ENCODE measurements around the gene RPP25. TPM values are rescaled to one million over a fixed set of nuclear protein-coding genes. Genes with fewer than 3 reads are reported as not detected.

Gene RPP25, protein sequence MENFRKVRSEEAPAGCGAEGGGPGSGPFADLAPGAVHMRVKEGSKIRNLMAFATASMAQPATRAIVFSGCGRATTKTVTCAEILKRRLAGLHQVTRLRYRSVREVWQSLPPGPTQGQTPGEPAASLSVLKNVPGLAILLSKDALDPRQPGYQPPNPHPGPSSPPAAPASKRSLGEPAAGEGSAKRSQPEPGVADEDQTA
- total RNA-seq, result 10 to 100 TPM; 12.0 to 12.7 TPM
- long read RNA-seq, transcript RPP25-201 (1 exons, 3,049 nt), result major isoform, 36 of 37 reads
- long read RNA-seq, partial matches to known transcripts, result 0 of 37 reads
- long read RNA-seq, other reads (novel, unspliced or antisense), result 1 of 37 reads

DNA sequence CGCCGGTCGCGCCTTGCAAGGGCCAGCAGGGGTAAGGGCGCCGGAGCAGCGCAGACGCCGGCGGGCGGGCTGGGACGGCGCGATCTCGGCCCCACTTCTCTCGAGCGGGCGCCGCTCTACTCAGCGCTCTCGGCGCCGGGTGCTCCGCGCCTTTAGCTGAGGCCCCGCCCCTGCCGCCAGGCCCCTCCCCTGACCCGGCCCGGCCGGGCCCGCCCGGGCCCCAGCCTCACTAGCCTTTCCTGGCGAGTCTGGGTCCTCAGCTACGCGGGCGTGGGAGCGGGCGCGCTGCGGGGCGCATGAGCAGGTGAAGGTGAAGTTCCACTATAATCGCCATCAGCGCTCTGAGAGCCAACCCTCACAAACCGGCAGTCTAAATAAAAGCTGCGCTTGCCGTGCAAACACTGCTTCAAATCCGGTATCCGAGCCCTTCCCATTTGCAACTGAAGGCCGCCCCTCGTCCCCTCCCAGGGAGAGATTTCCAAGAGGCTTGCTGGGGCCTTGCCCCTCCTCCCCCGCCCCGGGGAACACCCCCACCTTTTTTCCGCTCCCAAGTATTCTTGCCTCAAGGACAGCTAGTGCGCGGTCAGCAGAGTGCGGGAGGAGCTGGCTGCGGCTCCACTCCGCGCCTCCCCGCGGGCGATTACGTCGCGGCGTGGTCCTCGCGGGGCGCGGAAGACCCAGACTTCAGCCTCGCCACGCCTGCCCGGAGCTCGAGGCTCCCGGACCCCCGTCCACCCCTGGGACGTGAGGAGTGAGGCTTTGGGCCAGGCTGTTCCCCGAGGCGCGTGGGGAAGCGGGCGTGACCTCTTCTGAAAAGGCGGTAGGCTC lies at the start of gene RPP25:
TSS of gene RPP25 (minus strand) at position 125 of the 828 bp plus-strand sequence. CDS start 189 bp downstream, outside the sequence.
- ATAC-seq, result peak; percentile 72
- peak; percentile 87 to 89 for DNase-seq
- intact Hi-C loops (cut with DNase I, micrococcal nuclease), result loop anchor here in 1 of 2 donors (10.0 kb wide), 1 partner anchor 192 kb away; no protein-coding TSS in a partner anchor

DNA sequence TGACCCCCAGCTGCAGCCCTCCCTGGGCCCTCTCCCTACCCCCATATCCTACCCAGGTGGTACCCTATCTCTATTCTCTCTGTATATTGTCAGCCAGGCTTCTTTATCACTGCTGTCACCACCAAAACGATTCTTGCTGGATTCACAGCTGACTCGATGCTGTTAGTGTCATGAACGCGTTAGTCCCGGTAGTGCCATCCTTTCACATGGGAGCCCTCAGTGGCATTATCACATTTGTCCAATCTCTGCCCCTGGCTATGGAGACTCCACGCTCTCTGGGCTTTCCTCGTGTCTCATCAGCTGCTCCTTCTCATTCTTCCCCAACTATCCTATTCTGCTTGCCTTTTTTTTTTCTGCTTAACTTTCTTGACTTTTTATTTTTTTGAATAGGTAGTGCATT lies 45.8 kb upstream of the RPP25 start:
- ATAC-seq (no peak), DNase-seq (no peak)
- intact Hi-C loops (cut with DNase I, micrococcal nuclease), result no loop called here

DNA sequence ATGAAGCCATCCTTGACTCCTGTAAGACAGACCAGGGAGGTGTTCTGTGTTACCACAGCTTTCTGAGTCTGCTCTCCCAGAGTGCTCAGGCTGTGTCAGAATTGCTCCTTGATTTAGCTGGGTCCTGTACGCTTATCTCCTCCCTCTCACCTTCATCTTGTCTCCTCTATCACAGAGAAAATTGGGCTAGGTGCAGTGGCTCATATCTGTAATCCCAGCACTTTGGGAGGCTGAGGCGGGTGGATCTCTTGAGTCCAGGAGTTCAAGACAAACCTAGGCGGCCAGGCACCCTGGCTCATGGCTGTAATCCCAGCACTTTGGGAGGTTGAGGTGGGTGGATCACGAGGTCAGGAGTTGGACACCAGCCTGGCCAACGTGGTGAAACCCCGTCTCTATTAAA lies 44.7 kb upstream of the RPP25 start:
- DNase-seq, result no peak
- intact Hi-C loops (cut with DNase I, micrococcal nuclease), result no loop called here
- ATAC-seq, result no peak

DNA sequence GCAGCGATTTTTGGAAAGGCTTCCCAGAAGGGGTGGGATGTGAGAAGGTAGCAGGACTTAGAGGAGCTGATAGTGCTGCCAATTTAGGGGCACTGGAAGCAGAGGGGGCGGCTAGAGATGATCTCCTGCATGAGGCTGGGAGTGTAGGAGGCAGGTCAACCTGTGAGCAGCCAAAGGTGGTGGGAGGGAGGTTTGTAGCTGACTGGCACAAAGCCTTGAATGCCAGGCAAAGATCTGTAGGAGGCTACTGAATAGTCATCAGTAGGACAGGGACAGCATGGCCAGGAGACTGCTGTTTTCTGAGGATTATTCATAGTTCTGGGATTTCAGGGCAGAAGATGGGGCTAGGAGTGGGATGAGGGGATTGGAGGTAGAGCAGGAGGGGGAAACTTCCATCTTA lies 41.0 kb upstream of the RPP25 start:
- intact Hi-C loops (cut with DNase I, micrococcal nuclease), result no loop called here
- DNase-seq (no peak), ATAC-seq (no peak)

DNA sequence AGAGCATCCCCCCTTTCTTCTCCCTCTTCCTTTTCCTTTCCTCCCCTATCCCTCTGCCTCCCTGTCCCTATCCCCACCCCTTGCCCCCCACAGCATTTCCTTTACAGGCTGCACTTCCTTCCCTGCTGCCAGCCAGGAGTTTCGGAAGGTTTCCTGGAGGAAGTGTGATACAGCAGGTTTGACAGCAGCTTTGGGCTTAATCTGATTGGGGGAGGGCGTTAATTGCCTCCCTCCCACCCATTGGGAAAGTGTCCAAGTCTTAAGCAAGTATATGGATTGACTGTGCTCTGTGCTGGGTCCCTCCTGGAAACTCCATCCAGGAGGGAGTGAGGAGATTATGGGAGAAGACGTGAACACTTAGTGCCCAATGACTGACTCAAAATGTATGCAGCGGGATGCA lies 40.6 kb upstream of the RPP25 start:
- ATAC-seq (no peak), DNase-seq (no peak)
- intact Hi-C loops (cut with DNase I, micrococcal nuclease), result no loop called here

DNA sequence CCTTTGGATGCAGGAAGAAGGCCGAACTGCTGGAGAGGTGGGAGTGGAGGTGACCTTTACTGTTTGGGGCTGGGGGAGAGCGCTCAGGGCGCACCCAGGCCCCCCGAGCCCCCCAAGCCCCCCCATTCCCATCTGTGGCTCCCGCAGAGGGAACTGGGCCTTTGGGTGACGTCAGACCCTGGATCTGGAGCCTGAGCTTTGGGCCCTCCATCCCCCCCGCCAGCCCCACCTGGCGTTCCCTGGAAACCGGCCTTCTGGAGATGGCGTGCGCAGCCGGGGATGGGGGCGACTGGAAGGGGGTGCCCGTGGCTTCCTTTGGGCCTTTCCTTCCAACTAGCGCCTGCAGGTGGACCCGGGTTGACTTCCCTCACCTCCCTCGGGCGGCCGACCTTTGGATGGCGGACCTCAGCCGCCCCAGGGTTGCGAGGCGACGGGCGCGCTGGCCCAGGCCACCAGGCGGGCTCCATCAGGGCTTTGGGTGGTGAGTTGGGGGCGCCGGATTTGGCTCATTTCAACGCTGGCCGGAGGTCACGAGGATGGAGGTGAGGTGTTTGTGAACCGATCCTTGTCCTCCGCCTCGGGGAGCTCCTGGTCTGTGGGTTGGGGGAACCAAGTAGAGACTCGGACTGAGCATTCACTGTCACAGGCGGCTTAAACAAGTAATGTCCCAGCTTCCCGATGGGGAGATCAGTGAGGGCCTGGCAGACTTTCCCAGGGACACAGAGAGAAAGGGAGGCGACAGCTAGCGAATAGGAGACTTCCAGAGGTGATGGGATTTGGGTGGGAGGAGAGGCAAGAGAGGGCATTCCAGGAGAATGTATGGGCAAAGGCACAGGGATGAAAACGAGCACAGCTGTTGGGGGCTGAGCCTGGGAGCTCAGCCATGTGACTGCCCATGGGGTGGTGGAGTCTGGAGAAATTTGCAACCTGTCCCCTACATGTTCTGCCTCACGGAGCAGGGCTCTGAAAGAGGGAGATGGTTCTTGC lies 39.5 kb upstream of the RPP25 start:
- ATAC-seq (no peak), DNase-seq (peak in 1 of 2 donors; percentile 22)
- intact Hi-C loops (cut with DNase I, micrococcal nuclease), result no loop called here

DNA sequence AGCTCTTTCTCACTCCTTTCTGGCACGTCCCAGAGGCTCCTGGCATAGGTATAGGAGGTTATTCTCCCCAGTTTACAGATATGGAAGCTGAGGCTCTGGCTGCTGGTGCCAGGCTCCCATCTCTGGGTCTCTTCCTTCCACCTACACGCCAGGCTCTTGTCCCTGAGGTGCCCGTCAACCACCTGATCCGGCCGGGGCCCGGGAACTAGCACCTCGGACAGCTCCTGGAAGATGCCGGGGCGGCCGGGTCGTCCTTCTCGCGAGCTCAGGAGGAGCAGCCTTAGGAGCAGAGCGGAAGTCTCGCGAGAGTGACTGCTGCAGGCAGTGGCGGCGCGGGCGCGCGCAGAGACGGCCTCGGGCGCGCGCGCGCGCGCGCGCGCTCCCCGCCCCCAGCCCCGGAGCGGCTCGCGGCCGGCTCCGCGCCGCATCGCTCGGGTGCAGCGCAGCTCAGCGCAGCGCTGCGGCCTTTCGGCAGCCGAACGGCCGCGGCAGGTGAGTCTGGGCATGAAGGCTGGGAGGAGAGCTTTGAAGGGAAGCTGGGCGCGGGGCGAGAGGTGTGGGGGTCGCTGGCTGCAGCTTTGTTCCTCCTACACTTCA lies 38.7 kb upstream of the RPP25 start, which contains the start of gene SCAMP5:
TSS of gene SCAMP5 (plus strand) at position 382 of the 597 bp plus-strand sequence. CDS start 16,277 bp downstream, outside the sequence.
- intact Hi-C loops (cut with DNase I, micrococcal nuclease), result no loop called here
- peak; percentile 88 for ATAC-seq
- peak; percentile 95 to 97 for DNase-seq

DNA sequence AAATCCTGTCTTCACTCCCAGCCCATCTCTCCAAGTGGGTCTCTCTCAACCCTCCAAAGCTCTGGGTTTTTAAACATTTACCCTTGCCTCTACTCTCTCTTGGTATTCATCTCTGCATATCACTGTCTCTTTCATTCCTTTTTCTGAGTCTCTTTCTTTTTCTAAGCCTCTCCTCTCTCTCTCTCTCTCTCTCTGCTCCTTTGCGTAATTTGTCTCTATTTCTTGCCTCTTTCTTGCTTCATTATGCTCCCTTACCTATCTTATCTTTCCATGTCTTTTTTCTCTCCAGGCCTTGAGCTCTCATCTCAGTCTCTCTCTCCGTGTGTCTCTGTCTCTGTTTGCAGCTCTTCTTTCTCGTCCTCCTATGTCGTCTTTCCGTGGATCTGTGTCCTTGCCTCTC lies 38.1 kb upstream of the RPP25 start:
- ATAC-seq (no peak), DNase-seq (no peak)
- intact Hi-C loops (cut with DNase I, micrococcal nuclease), result no loop called here

DNA sequence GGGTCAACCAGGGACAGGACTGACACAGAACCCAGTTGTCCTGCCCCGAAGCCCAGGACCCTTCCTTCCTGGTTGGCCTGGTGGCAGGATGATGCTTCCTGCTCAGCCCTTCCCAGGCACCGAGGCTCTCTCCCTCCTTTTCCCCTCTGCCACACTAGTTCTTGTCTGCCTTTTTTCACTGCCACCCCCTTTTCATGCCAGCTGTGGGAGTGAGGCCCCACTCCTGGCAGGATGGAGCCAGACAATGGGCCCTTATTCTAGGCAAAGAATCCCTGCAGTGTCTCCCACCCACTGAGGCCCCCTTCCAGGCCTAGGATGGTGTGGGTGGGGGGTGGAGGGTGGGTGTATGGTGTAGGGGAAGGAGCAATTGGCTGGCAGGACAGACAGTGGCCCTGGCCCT lies 37.7 kb upstream of the RPP25 start:
- intact Hi-C loops (cut with DNase I, micrococcal nuclease), result no loop called here
- DNase-seq (no peak), ATAC-seq (no peak)

DNA sequence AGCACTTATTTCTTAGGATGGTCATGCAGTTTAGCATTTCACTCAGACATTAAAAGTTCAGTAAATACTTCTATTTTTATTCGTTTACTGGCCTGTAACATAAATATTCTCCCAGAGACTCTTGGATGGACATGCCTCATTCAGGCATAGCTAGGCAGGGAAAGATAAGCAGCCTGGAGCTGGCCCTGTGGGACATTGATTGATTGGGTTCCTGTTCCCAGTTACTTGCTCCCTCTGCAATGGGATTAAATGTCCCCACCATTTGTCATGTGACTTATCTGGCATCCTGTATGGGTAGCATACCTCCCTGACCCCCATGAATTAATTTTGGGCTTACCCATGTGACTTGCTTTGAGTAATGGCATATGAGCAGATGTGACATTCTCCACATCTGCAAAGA lies 36.0 kb upstream of the RPP25 start:
- ATAC-seq, result no peak
- no peak for DNase-seq
- intact Hi-C loops (cut with DNase I, micrococcal nuclease), result no loop called here

DNA sequence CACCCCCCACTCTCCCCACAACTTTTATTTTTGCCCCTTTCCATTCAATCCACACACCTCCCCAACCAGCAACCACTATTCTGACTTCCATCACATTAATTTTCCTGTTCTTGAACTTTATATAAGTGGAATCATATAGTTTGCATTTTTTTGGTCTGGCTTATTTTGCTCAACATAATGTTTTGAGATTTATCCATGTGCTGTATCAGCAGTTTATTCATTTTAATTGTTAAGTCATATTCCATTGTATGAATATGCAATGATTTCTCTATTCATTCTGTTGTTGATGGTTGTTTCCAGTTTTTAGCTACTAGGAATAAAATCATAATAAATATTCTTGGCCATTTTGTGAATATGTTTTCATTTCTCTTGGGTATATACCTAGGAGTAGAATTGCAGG lies 33.0 kb upstream of the RPP25 start:
- no peak for DNase-seq
- ATAC-seq, result no peak
- intact Hi-C loops (cut with DNase I, micrococcal nuclease), result no loop called here

DNA sequence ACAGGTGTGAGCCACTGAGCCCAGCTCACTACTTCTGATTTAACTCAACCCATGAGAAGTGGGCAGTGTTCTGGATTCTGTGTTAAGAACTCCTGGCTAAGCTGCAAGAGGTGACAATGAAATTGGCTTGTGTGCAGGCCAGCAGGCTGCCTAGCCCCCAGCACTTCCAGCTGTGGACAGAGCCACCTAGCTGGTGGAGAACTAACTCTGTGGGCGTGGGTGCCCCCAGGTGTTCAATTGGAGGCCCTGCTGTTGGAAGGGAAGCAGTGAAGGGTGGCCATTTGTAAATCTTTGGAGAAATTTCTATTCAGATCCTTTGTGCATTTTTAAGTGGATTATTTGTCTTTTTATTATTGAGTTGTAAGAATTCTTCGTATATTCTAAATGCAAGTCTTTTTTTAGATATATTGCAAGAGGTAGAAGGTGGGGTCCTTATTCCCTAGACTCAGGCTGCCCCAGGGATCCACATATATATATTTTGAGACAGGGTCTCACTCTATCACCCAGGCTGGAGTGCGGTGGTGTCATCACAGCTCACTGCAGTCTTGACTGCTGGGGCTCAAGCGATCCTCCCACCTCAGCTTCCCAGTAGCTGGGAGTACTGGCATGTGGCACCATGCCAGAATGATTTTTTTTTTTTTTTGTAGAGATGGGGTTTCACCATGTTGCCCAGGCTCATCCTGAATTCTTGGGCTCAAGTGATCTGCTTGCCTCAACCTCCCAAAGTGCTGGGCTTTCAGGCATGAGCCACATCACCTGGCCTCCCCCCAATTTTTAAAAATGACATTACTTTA lies 31.6 kb upstream of the RPP25 start:
- ATAC-seq, result peak; percentile 88

DNA sequence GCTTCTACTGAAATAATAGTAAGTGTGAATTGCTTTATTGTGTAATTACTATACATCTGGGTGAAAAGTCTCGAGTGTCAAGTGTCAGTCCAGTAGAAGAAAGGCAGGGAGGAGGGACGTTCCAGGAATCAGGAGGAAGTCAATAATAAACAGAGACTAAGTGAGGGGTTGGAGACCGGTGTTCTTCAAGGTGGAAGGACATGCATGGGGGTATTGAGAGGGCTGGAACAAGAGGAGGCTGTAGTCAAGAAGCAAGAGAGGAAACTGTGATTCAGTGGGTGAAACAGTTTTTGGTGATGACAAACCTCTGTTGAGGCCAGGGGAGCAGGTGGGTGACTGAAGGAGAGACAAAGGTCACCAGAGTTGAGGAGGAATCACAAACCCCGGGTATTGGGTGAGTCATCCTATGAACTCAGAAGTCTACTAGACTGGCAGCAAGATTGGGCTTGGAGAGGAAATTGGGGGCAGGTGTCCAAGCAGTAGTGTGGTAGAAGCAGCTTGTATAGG lies 27.2 kb upstream of the RPP25 start:
- peak; percentile 80 for ATAC-seq
- no peak for DNase-seq
- intact Hi-C loops (cut with DNase I, micrococcal nuclease), result no loop called here

More for the DNA sequence above, 31.6 kb upstream of the RPP25 start:
- DNase-seq, result peak; percentile 47 to 64
- intact Hi-C loops (cut with DNase I, micrococcal nuclease), result no loop called here

DNA sequence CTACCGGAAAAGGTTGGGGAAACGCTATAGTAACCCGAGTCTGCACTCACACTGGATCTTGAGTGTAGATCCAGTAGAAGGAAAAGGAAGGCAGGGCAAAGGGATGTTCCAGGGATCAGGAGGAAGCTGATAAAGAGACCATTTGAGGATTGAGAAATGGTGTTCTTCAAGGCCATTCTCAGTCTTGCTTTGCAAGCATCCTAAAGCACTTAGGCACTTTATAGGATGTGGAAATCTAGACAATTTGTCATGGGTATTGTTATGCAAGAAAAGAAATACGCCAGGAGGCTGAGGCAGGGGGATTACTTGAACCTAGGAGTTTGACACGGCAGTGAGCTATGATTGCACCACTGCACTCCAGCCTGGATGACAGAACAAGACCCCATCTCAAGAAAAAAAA lies 25.6 kb upstream of the RPP25 start:
- DNase-seq (no peak), ATAC-seq (no peak)
- intact Hi-C loops (cut with DNase I, micrococcal nuclease), result no loop called here

DNA sequence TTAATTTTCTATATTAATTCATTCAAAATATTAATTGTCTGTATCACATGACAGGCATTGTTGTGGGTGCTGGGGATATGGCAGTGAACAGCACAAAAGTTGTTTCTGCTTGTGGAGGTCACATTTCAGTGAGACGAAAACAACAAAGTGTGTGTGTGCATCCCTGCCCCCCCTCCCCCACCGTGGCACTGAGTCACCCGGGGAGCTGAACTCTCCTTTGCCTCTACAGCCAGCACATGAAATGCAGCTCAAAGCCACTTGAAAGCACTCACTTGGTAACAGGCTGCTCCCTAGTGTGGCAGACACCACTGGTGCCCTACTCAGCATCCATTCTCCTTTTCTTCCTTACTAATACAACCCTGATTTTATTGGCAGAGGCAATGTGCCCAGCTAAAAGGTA lies 21.9 kb upstream of the RPP25 start:
- no peak for DNase-seq
- intact Hi-C loops (cut with DNase I, micrococcal nuclease), result no loop called here
- no peak for ATAC-seq

DNA sequence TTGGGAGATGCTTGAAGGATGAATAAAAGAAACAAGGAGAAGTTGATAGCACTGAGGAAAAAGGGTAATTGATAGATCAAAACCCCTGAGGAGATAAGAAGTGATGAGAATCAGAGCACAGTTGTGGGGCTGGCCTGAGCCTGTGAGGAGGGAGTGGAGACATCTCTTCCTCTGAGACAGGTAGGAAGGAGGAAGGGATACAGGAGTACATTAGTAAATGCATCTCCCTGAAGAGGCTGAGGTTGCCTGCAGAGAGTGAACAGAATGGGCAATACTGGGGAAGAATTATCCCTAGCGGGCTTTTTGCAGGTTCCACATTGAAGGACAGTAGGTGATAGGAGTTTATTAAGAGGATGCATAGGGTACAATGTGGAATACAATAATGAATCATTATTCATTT lies 21.5 kb upstream of the RPP25 start:
- DNase-seq, result no peak
- ATAC-seq, result no peak
- intact Hi-C loops (cut with DNase I, micrococcal nuclease), result no loop called here

DNA sequence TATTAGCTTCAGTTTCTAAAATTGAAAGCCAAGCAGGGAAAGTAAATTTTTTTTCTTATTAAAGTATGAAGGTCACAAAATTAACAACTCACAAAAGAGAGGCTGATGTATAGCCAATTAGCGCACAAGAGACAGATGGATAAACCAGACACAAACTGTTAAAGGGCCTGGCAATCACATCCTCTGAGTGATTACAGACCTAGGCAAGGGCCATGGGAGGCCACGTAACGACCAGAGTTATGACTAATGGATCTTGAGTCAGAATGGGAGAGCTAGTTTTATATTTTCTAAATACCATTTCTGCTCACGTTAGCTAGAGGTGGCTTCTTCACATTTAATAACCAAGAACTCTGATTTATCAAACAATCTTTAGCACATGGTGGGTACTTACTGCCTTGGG lies 21.0 kb upstream of the RPP25 start:
- intact Hi-C loops (cut with DNase I, micrococcal nuclease), result no loop called here
- no peak for DNase-seq
- ATAC-seq, result no peak

DNA sequence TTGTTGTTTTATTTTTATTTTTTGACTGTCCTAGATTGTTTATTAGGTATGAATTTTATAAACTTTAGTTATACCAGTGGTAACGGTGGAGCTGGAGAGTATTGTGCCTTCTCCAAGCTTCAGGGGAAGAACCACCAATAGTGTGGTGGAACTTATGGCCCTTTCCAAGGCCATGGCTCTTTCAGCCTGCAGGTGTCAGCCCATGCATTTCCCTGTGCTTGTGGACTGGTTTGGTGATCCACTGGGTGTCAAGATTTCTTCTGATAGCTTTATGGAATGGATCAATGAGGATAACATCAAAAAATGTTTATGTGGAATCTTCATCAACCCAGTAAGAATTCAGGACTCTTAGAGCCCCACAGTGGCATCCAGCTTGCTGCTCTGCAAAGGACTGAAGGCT lies 19.6 kb upstream of the RPP25 start:
- DNase-seq, result no peak

More for the DNA sequence above, 19.6 kb upstream of the RPP25 start:
- intact Hi-C loops (cut with DNase I, micrococcal nuclease), result no loop called here
- no peak for ATAC-seq

Data from left colon (tissue), 2 donors.